IPS DF 6.9 (cell line): Measurements from ENCODE around the gene GDNF.

Experiments used
- DNase-seq: peaks from one replicate; pipeline ENCODE4 v3.0.0-alpha.2; 2013; ENCODE audit warnings: low read depth, low spot score
- H3K27ac ChIP-seq: one replicate; pipeline ENCODE4 v1.5.1; 2013; ENCODE audit warnings: low read length, control low read depth
- H3K27me3 ChIP-seq: 2 replicates; pipeline ENCODE4 v1.6.1; 2013; ENCODE audit warnings: mild to moderate bottlenecking, low read length; ENCODE audit not compliant: control insufficient read depth, insufficient read depth
- H3K36me3 ChIP-seq: 2 replicates; pipeline ENCODE4 v1.6.1; 2013; ENCODE audit warnings: low read length; ENCODE audit not compliant: control insufficient read depth, insufficient read depth
- H3K4me1 ChIP-seq: 2 replicates; pipeline ENCODE4 v1.6.1; 2013; ENCODE audit warnings: low read length; ENCODE audit not compliant: control insufficient read depth, insufficient read depth
- H3K4me3 ChIP-seq: 2 replicates; pipeline ENCODE4 v1.5.1; 2013; ENCODE audit warnings: mild to moderate bottlenecking, low read length
- H3K9me3 ChIP-seq: 2 replicates; pipeline ENCODE4 v1.6.1; 2013; ENCODE audit warnings: low read length, inconsistent platforms; ENCODE audit not compliant: control insufficient read depth, insufficient read depth
- WGBS: extraction: QIAGEN DNeasy Blood & Tissue Kit; methylation state at CpG from one replicate; pipeline ENCODE4 v1.1.7; 2013; ENCODE audit warnings: mixed read lengths, missing lambda C conversion rate; ENCODE audit not compliant: insufficient read length, insufficient coverage; 5-methylcytosine and 5-hydroxymethylcytosine counted together

GDNF gene

DNA sequence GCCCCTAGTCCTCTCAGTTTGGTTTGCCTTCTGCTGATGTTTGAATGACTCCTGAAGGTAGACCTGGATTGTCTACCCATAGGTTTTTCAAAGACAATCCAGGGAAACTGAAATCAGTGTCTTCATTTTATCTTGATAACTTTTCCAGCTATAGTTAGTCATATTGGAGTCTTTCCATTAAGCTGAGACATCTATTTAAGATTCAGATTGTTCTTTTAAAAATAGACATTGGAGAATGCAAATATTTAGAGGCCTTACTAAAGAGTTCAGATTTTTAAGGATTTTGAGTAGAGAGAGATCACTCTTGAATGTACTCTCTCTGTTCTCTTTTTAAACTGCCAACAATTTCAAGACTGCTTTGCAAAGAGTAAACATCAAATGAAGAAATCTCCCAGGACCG lies 69.1 kb downstream of the GDNF start:
- Histone ChIP-seq H3K4me3 (no peak overlapping the region), H3K36me3 (no peaks in the 10 kb centered on the region), H3K9me3 (no peaks in the 10 kb centered on the region; the same call in 1 of the 2 replicates), H3K4me1 (no peaks in the 10 kb centered on the region), H3K27me3 (no peaks in the 10 kb centered on the region), H3K27ac (no peak overlapping the region)
- no peak for DNase-seq
- WGBS: no CpG with 5 or more reads among the region's 1 CpG

DNA sequence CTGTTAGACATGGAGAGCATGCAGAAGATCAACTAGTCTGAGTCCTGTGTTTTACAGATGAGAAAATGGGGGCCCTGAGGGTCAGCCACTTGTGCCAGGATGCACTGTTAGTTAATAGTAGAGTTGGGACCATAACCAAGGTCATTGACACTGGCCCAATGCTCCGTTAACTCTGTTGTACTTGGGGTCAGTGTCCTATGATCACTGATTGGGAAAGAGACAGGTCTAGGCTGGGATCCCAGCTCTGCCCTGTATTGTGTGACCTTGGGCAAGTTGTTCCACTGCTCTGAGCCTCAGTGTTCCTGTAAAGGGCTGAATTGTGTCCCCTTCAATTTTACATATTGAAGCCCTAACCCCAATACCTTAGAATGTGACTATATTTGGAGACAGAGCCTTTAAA lies 70.0 kb downstream of the GDNF start:
- H3K27me3 ChIP-seq: no peaks in the 10 kb centered on the region
- DNase-seq: no peak
- WGBS: no CpG with 5 or more reads among the region's 1 CpG
- no peaks in the 10 kb centered on the region for H3K4me1 ChIP-seq
- no peaks in the 10 kb centered on the region; the same call in 1 of the 2 replicates for H3K9me3 ChIP-seq
- H3K36me3 ChIP-seq: no peaks in the 10 kb centered on the region
- no peak overlapping the region for H3K27ac ChIP-seq
- H3K4me3 ChIP-seq: no peak overlapping the region

DNA sequence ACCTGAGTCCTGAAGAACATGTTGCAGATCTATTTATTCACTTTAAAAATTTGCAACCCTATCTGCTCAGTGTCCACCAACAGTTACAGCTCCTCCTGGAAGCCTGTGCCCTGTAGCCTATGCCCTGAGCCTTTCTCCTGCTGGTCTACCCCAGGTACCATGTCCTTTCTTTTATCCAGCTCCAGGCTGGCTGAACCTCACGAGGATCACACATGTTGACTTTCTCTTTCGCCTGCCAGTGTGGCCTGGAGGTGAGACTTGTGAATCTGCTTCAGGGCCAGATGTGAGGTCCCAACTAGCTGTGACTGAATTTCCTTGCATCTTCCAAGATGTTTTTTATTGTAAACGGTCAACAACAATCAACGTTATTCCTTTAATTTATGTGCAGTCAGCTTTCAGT lies 70.7 kb downstream of the GDNF start:
- no peak overlapping the region for H3K27ac ChIP-seq
- H3K36me3 ChIP-seq: no peaks in the 10 kb centered on the region
- no peaks in the 10 kb centered on the region for H3K9me3 ChIP-seq
- H3K4me1 ChIP-seq: no peaks in the 10 kb centered on the region
- no CpG with 5 or more reads among the region's 4 CpGs for WGBS
- H3K4me3 ChIP-seq: no peak overlapping the region
- no peak for DNase-seq
- no peaks in the 10 kb centered on the region for H3K27me3 ChIP-seq

DNA sequence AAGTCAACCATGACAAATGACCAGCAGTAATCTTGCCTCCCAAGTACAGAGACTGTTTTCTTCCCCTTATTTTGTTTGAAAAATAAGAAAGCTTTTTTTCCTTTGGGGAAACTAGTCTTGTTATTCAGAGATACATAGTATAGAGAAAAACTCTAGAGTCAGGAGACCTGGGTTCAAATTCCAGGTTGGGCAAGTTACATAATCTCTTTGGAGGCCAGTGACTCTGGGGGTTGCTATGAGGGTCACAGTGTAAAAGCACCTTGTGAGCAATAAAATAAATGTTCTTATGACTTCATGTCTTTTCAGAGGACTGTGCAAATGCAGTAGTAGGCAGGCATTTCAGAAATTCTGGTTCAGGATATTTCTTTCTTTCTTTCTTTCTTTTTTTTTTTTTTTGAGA lies 71.5 kb downstream of the GDNF start:
- Histone ChIP-seq H3K4me3 (no peak overlapping the region), H3K4me1 (no peaks in the 10 kb centered on the region), H3K36me3 (no peaks in the 10 kb centered on the region), H3K9me3 (no peaks in the 10 kb centered on the region), H3K27ac (no peak overlapping the region), H3K27me3 (no peaks in the 10 kb centered on the region)
- DNase-seq: no peak

DNA sequence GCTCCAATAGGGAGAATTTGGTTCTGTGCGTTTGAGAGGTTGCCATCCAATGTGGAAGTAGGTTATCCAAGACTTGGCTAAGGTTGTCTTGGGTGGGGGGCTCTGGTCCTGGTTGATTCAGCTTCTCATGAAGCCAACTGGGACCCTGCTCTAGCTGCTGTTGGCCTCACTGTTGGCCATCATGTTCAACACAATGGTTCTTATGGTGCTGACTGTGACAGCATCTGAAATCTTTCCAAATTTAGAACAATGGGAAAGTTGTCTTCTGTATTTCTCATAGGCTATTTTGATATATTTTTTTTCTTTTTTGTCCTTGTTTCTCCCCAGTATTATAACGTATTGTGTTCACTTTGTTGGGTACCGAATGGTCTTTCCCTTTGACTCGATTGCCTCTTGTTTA lies 71.9 kb downstream of the GDNF start:
- no peak overlapping the region for H3K27ac ChIP-seq
- no CpG with 5 or more reads among the region's 4 CpGs for WGBS
- H3K4me3 ChIP-seq: no peak overlapping the region
- no peaks in the 10 kb centered on the region for H3K27me3 ChIP-seq
- H3K9me3 ChIP-seq: no peaks in the 10 kb centered on the region
- H3K36me3 ChIP-seq: no peaks in the 10 kb centered on the region
- DNase-seq: no peak
- no peaks in the 10 kb centered on the region for H3K4me1 ChIP-seq

DNA sequence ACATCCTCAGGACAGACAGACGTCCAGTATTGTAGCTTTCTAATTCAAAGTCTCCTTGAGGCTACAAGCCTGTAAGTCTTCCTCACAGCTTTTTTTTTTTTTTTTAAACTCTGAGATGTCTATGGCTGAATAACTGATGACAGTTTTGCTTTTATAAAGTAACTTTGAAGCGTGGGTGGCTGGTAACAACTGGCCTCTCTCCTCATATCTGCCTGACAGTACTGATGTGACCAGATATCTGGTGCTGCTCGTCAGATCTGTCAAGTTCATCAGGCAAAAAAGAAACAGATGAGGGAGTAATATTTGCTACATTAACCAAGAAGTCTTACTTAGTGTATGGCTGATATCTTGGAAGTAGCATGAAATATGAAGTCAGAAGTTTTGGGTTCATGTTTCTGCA lies 72.6 kb downstream of the GDNF start:
- DNase-seq: no peak
- Histone ChIP-seq H3K4me3 (no peak overlapping the region), H3K36me3 (no peaks in the 10 kb centered on the region), H3K27ac (no peak overlapping the region), H3K9me3 (no peaks in the 10 kb centered on the region), H3K27me3 (no peaks in the 10 kb centered on the region), H3K4me1 (no peaks in the 10 kb centered on the region)
- no CpG with 5 or more reads among the region's 3 CpGs for WGBS
